GM18502 (cell line): ENCODE data around the gene ZBTB33.

Source experiments
- ATAC-seq: cut with Tn5 transposase; IDR thresholded peaks from one replicate; pipeline ENCODE4 v1.9.1; 2021; ENCODE audit warnings: mild to moderate bottlenecking; ENCODE audit not compliant: unreplicated experiment, poor library complexity

The ZBTB33 gene, protein sequence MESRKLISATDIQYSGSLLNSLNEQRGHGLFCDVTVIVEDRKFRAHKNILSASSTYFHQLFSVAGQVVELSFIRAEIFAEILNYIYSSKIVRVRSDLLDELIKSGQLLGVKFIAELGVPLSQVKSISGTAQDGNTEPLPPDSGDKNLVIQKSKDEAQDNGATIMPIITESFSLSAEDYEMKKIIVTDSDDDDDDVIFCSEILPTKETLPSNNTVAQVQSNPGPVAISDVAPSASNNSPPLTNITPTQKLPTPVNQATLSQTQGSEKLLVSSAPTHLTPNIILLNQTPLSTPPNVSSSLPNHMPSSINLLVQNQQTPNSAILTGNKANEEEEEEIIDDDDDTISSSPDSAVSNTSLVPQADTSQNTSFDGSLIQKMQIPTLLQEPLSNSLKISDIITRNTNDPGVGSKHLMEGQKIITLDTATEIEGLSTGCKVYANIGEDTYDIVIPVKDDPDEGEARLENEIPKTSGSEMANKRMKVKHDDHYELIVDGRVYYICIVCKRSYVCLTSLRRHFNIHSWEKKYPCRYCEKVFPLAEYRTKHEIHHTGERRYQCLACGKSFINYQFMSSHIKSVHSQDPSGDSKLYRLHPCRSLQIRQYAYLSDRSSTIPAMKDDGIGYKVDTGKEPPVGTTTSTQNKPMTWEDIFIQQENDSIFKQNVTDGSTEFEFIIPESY

DNA sequence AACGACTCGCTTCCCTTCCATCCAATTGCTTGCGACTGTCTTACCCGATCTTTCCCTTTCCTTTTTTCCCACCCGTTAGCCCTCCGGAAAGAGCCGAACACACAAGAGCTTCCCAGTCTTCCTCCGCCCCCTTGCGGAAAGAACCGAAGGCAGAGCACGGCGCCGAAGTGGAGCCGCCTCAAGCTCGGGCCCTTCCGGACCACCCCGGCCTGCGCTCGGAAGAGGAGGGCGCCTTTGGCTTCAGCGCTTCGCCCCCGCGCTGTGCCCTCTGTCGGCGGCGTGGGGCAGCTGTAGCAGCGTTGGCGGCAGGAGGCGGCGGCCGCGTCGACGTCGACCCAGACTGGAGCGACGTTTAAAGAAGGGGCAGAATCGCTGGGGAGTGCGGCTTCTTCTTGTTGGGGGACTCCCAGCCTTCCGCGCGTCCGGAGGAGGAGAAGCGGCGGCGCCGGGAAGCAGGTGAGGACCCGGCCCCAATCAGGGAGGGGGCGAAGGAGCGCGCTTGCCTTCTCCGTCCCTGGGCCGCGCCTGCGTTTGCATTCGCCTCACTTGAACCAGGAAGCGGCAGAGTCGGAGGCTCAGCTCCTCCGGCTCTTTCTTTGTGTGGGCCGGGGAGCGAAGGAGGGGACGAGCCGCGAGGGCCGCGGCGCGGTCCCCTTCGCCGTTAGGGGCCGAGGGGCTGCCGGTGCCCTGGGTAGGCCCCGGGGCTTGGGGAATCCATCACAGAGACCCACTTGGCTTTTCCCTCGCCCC is at the start of gene ZBTB33:
Gene ZBTB33 (plus strand): TSS at position 291 of the 750 bp plus-strand sequence. CDS start 2,604 bp downstream, outside the sequence.
- ATAC-seq = peak; percentile 97

- no peak for ATAC-seq
Measured at GRCh38 chrX:120200851-120201250, 49.8 kb upstream of the ZBTB33 start.

- no peak for ATAC-seq
Measured at GRCh38 chrX:120205816-120206753, 44.5 kb upstream of the ZBTB33 start.

GRCh38 chrX:120207009-120207605 is 43.5 kb upstream of the ZBTB33 start:
- ATAC-seq = no peak

DNA sequence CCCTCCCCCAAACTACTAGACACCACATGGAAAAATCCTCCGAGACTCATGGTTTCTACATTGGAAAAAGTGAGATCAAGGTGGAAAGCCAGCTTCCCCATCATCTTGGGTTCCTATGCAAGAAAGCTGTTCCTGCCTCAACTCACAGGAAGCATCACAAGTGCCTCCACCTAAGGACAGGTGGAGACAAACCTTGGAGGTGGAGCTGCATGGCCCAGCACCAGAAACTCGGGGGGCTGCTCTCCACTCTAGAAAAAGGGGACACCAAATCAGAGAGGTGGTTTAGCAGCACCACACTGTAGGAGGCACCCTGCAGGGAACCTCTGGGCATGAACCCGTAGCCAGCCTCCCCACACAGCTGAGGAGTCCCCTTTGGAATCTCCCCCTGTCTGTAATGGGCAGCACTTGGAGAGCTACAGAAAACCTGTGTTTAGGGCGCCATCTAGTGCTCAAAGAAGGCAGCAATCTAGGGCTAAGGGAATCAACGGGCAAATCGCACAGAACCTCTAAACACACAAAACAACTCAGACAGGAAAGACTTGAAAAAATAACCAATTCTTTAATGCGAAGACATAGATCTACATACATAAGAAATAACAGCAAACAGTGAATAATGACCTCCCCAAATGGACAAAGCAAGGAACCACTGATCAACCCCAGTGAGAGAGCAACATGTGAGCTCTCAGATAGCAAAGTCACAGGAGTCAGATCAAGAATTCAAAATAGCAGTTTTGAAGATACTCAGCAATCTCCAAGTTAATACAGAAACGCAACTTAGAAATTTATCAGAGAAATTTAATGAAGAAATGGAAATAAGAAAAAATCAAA is 37.0 kb upstream of the ZBTB33 start:
- peak; percentile 90 for ATAC-seq

GRCh38 chrX:120223374-120223773 is 27.2 kb upstream of the ZBTB33 start:
- no peak for ATAC-seq

DNA sequence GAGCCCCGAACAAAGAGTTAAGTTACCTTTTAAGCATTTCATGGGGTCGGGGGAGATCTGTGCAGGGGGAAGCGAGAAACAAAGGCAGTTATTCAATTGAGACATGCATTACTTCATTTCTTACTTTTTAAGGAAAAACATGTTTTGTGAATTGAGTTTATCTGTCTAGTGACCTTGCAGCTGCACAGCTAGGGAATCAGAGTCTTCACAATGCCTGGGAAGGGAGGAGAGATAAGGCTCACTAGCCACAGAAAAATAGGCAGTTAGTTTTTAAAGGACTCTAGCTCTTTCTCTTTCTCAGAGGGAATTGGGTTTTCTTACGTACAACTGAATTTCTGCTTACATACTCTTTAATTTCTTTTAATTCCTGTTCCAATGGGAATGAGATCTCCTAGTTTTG is 26.2 kb upstream of the ZBTB33 start:
- ATAC-seq = no peak

- ATAC-seq = no peak
Measured at GRCh38 chrX:120228187-120228908, 22.3 kb upstream of the ZBTB33 start.

DNA sequence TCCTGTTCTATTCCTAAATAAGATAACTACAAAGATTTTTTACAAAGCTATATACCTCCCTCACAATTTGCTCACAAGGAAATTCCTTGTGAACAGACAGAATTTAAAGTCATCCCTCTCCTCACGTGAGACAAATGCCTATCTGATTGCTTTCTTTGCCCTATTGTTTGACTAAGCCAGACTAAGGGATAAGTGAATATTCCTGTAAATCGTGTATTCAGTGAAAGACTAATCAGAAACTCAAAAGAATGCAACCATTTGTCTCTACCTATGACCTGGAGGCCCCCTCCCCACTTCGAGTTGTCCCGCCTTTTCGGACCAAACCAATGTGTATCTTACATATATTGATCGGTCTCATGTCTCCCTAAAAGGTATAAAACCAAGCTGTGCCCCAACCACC is 15.3 kb upstream of the ZBTB33 start:
- ATAC-seq = no peak

DNA sequence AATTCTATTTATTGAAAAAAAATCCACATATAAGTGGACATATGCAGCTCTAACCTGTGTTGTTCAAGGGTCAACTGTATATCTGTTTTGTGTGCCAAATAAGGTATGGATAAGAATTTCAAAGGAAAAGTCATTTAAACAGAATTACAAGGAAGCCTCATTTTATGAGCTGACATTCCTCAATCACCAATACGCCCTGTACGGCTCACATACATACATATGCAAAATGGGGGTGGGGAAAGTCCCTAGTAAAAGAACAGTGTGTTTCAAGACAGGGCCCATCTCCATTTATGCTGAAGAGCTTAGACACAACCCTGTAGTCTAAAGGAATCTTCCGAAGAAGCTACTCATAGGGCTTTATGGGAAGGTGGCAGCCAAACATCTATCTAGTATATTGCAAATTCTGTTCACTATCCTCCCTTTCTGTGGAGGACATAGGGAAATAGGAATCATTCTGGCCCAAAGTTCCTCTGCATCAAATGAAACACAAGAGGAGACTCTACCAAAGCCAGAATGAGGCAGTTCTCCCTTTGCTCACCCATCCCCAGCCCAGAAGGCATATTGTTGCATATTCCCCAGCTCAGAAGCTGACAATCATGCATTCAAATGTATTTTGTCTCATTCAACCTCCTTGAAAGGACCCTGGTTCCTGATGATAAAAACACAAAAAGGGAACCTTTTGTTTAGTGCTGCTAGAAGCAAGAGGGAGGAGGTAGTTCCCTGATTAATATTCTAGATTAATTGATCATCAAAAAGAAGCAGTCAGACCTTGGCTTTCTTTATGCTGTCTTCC is 13.7 kb upstream of the ZBTB33 start:
- no peak for ATAC-seq

DNA sequence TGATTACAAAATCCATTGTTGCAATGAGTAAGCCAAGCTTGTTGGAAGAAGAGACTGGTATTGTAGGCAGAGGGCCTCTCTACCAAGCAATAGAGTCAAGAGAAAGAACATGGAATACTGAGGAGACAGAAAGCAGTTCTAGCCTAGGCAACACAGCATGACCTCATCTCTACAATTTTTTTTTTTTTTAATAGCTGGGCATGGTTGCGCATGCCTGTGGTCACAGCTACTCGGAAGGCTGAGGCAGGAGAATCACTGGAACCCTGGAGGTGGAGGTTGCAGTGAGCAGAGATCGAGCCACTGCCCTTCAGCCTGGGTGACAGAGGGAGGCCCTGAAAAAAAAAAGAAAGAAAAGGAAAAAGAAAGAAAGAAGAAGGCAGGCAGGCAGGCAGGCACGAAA is 11.7 kb upstream of the ZBTB33 start:
- no peak for ATAC-seq

- ATAC-seq = no peak
Measured at GRCh38 chrX:120242813-120243212, 7.8 kb upstream of the ZBTB33 start.

DNA sequence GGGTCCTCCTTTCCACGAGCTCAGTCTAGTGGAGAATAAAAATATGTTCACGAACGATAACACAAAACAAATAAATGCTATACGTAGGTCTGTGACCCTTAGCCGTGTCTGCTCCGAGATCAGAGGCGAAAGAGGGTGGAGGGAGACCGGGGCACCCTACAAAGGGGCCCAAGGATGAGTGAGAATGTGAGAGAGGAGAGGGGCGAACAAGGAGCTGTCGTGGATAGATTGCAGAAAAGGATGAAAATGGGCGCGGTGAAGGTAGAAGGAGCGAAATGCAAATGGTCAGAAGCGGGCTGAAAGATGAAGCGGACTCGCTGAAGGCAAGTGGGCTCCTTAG is 6.2 kb upstream of the ZBTB33 start:
- peak; percentile 13 for ATAC-seq

DNA sequence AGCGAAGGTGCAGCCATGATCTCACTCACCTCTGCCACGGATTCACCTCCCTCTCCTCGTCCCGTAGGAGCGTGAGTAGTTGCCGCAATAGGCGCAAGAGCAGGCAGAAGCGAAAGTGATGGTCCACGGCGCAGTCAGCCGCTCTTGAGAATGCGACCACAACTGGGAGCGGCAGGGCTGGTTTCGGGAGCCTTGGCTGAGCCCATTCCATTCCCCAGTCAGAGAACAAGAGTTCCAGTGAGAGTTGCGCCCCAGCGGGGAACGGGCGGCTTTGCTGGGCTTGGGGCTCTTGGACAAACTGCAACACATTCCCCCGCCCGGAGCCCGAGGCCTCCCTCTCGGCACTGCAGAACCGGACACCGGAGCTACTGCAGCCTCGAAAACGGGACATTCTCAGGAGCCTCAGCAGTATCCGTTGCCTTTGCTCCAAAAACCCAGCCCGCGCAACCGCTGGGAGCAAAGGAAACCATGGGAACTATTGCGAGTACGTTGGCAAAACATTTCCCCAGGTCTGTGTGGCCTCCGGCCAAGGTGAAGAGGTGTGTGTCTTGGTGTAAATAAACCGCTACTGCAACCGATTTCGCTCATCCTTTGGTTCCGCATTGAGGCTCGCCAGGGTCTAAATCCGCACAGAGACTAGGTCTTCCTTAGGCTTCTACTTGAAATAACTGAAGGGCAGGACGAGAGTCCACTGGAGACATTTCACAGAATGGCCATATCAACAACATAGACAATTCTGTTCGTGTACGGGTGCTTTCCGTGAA is 5.7 kb upstream of the ZBTB33 start:
- ATAC-seq = peak; percentile 75

DNA sequence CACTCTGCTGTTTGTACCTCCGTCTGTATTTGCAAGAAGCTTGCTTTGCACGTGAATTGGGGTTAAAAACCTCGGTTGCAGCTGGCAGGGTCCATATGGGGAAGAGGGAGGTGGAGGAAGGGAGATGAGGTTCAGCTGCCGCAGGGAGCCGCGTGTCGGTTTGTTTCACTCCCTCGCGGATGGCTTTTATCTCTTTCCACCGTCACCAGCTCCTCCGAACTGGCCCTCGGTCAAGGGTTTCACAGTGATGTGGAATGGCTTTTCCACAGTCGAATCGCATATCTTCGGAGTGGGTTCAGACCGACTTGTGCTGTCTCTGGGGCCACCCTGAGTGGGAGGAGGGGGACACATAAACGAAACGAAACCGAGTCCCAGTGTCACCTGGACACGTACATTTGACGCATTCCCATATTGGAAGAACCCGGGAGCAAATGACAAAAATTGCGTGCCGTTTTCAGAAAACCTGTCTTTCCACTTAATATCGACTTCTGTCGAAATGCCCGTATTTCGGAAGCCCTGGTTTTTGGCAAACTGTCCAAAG is 929 bp downstream of the ZBTB33 start:
- ATAC-seq = no peak

DNA sequence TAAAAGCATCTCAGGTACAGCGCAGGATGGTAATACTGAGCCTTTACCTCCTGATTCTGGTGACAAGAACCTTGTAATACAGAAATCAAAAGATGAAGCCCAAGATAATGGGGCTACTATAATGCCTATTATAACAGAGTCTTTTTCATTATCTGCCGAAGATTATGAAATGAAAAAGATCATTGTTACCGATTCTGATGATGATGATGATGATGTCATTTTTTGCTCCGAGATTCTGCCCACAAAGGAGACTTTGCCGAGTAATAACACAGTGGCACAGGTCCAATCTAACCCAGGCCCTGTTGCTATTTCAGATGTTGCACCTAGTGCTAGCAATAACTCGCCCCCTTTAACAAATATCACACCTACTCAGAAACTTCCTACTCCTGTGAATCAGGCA is 3.2 kb downstream of the ZBTB33 start:
- ATAC-seq = no peak
